Neural progenitor cell (in vitro differentiated cells): Measurements from ENCODE around the gene H1-8. TPM values are rescaled to one million over a fixed set of nuclear protein-coding genes. Genes with fewer than 3 reads are reported as not detected.

ENCODE experiments used
- DNase-seq: peaks from one replicate; pipeline ENCODE4 v3.0.0-alpha.2; 2016; ENCODE audit warnings: low spot score
- H2AFZ ChIP-seq: fragments of 200-600 bp; sonication (generic); replicated peaks from 2 replicates; pipeline ENCODE4 v1.6.1; 2016; ENCODE audit warnings: antibody characterized with exemption
- H3F3A ChIP-seq: fragments of 200-600 bp; sonication (generic); 2 replicates; pipeline ENCODE4 v1.6.1; 2016; ENCODE audit warnings: antibody characterized with exemption, low read depth
- H3K27ac ChIP-seq: fragments of 200-600 bp; sonication (generic); 2 replicates; pipeline ENCODE4 v1.5.1; 2016; ENCODE audit warnings: mild to moderate bottlenecking
- H3K27me3 ChIP-seq: fragments of 200-600 bp; sonication (generic); 2 replicates; pipeline ENCODE4 v1.6.1; 2016; ENCODE audit warnings: mild to moderate bottlenecking, moderate library complexity
- H3K36me3 ChIP-seq: fragments of 200-600 bp; sonication (generic); 2 replicates; pipeline ENCODE4 v1.5.1; 2016
- H3K4me1 ChIP-seq: fragments of 200-600 bp; sonication (generic); 2 replicates; pipeline ENCODE4 v1.6.1; 2016; ENCODE audit warnings: mixed run types
- H3K4me2 ChIP-seq: fragments of 200-600 bp; sonication (generic); 2 replicates; pipeline ENCODE4 v1.6.1; 2016
- H3K4me3 ChIP-seq: fragments of 200-600 bp; sonication (generic); 2 replicates; pipeline ENCODE4 v1.5.1; 2016
- H3K79me2 ChIP-seq: fragments of 200-600 bp; sonication (generic); 2 replicates; pipeline ENCODE4 v1.6.1; 2016; ENCODE audit warnings: low read depth
- H3K9ac ChIP-seq: fragments of 200-600 bp; sonication (generic); 2 replicates; pipeline ENCODE4 v1.6.1; 2016
- H3K9me3 ChIP-seq: fragments of 200-600 bp; sonication (generic); 2 replicates; pipeline ENCODE4 v1.5.1; 2016; ENCODE audit warnings: low read depth
- H4K20me1 ChIP-seq: fragments of 200-600 bp; sonication (generic); 2 replicates; pipeline ENCODE4 v1.6.1; 2016; ENCODE audit warnings: low read depth
- H3K27ac Mint-ChIP-seq: 3 replicates; pipeline ENCODE4 v1.8.0; 2021; ENCODE audit warnings: mixed read lengths
- H3K27me3 Mint-ChIP-seq: 2 replicates; pipeline ENCODE4 v1.8.0; 2022; ENCODE audit warnings: low read depth, mild to moderate bottlenecking, inconsistent platforms, moderate library complexity, mixed read lengths; ENCODE audit not compliant: insufficient read depth
- H3K36me3 Mint-ChIP-seq: 3 replicates; pipeline ENCODE4 v1.8.0; 2021; ENCODE audit warnings: mixed read lengths
- H3K4me1 Mint-ChIP-seq: 3 replicates; pipeline ENCODE4 v1.8.0; 2021; ENCODE audit warnings: mixed read lengths
- H3K4me3 Mint-ChIP-seq: 3 replicates; pipeline ENCODE4 v1.8.0; 2021; ENCODE audit warnings: mild to moderate bottlenecking, moderate library complexity, mixed read lengths
- H3K9me3 Mint-ChIP-seq: 3 replicates; pipeline ENCODE4 v1.8.0; 2020; ENCODE audit warnings: mixed read lengths
- EZH2 ChIP-seq: fragments of 200-600 bp; sonication (generic); IDR thresholded peaks from 2 replicates; pipeline ENCODE4 v1.6.1; 2017; ENCODE audit warnings: antibody characterized with exemption, mild to moderate bottlenecking, moderate library complexity
- EZH2phosphoT487 ChIP-seq: fragments of 200-600 bp; sonication (generic); IDR thresholded peaks from 2 replicates; pipeline ENCODE4 v1.6.1; 2017; ENCODE audit warnings: antibody characterized with exemption
- total RNA-seq: library from RNA; depleted of rRNA; stranded (reverse); fragments of >200 nt; gene quantifications from 2 replicates; pipeline ENCODE4 v1.2.3, GENCODE V29; 2015; ENCODE audit warnings: low replicate concordance
- TF ChIP-seq, protein P1 (sequence below): fragments of 200-600 bp; sonication (generic); IDR thresholded peaks from 2 replicates; pipeline ENCODE4 v1.5.1; 2017; ENCODE audit warnings: antibody characterized with exemption, mild to moderate bottlenecking

Gene H1-8
- total RNA-seq, 1 donor from 2014 or later = not detected

DNA sequence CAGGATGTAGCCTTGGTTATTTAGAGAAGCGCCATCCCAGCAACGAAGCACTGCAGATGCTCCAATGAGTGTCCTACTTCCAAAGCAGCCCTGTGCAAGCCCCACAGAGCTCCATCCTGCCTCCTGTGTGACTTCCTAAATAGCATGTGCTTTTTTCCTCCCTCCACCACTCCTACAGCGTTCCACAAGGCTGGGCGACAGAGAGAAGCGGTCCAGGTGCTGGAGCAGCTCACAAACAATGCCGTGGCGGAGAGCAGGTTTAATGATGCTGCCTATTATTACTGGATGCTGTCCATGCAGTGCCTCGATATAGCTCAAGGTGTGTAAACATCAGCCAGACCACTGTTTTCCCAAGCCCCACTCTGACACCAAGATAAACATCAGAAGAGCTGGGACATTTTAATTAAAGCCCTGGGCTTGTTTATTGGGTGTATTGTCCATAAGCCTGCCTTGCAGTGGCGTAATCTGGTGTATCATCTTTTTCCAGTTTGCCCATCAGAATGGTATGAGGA is 36.7 kb upstream of the H1-8 start:
- Histone ChIP-seq H3K4me2 (no peak overlapping the region), H3K4me1 (no peaks in the 10 kb centered on the region), H3K79me2 (no peaks in the 10 kb centered on the region), H3K9ac (no peak overlapping the region), H3K4me3 (no peak overlapping the region), H3K36me3 (no peaks in the 10 kb centered on the region), H3K9me3 (no peaks in the 10 kb centered on the region), H3K27me3 (no peaks in the 10 kb centered on the region), H3F3A (no peaks in the 10 kb centered on the region), H2AFZ (no peak overlapping the region), H3K27ac (no peak overlapping the region), H4K20me1 (no peaks in the 10 kb centered on the region)
- Mint-ChIP-seq H3K4me1 (no peaks in the 10 kb centered on the region), H3K27ac (no peak overlapping the region), H3K9me3 (no peaks in the 10 kb centered on the region), H3K4me3 (no peak overlapping the region), H3K27me3 (peaks cover 2% of the 10 kb centered on the region), H3K36me3 (peaks cover 29% of the 10 kb centered on the region)
- no peak for DNase-seq
- TF ChIP-seq, protein P1, sequence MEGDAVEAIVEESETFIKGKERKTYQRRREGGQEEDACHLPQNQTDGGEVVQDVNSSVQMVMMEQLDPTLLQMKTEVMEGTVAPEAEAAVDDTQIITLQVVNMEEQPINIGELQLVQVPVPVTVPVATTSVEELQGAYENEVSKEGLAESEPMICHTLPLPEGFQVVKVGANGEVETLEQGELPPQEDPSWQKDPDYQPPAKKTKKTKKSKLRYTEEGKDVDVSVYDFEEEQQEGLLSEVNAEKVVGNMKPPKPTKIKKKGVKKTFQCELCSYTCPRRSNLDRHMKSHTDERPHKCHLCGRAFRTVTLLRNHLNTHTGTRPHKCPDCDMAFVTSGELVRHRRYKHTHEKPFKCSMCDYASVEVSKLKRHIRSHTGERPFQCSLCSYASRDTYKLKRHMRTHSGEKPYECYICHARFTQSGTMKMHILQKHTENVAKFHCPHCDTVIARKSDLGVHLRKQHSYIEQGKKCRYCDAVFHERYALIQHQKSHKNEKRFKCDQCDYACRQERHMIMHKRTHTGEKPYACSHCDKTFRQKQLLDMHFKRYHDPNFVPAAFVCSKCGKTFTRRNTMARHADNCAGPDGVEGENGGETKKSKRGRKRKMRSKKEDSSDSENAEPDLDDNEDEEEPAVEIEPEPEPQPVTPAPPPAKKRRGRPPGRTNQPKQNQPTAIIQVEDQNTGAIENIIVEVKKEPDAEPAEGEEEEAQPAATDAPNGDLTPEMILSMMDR = no peak
- TF ChIP-seq EZH2 (no peak), EZH2phosphoT487 (no peak)

DNA sequence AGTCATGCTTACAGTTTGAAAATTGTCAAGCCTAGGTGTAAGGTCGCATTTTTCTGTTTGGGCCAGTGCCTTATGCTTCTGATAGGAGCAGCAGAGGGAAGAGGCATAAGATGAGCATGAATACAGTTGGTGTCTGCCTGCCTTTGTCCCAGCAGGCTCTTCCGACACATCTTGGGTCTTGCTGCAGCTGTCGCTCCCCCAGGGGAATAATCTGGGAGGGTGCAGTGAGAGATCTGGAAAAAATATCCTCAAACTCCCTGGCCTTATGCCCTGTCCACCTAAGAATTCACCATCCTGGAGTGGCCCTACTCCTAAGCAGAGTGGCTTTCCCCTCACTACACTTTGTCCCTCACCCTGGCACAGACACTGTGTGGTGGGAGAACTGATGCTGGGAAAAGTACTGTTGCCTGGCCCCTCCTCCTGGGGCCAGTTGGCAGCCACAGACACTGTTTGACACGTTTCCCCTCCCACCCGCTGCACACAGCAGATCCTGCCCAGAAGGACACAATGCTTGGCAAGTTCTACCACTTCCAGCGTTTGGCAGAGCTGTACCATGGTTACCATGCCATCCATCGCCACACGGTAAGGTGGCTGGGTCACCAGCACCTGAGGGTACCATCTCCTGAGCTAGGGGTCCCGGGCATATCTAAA is 35.7 kb upstream of the H1-8 start:
- no peaks in the 10 kb centered on the region for H3K36me3 ChIP-seq
- no peak overlapping the region for H3K9ac ChIP-seq
- DNase-seq = no peak
- TF ChIP-seq, protein P1 = no peak
- TF ChIP-seq EZH2phosphoT487 (no peak), EZH2 (no peak)
- no peaks in the 10 kb centered on the region for H3F3A ChIP-seq
- H3K27me3 ChIP-seq = no peaks in the 10 kb centered on the region
- H3K36me3 Mint-ChIP-seq = peaks cover 30% of the 10 kb centered on the region
- H3K4me1 Mint-ChIP-seq = peaks cover 3% of the 10 kb centered on the region
- no peaks in the 10 kb centered on the region for H3K4me1 ChIP-seq
- H4K20me1 ChIP-seq = no peaks in the 10 kb centered on the region
- H3K4me3 Mint-ChIP-seq = no peak overlapping the region
- H3K27me3 Mint-ChIP-seq = peaks cover 2% of the 10 kb centered on the region
- no peaks in the 10 kb centered on the region for H3K79me2 ChIP-seq
- no peak overlapping the region for H3K27ac ChIP-seq
- no peak overlapping the region for H3K4me2 ChIP-seq
- H3K9me3 ChIP-seq = no peaks in the 10 kb centered on the region
- H2AFZ ChIP-seq = no peak overlapping the region
- H3K4me3 ChIP-seq = no peak overlapping the region
- no peaks in the 10 kb centered on the region for H3K9me3 Mint-ChIP-seq
- H3K27ac Mint-ChIP-seq = no peak overlapping the region

DNA sequence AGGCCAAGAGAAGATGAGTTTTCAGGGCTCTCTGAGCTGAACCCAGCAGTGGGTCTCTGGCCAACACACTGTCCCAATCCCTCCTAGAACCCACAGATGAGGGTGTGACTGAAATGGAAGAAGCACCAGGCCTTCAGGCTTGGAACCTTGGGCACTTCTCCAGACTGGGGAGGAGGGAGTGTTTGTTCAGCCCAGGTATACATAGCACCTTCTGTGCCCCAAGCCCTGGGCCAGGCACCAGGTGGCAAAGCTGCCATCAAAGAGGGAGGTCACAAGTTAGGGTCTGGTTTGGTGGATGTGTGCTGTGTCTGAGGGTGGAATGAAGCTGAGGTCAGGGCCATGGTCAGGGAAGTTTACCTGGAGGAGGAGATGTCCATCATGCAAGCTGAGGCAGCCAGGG is 30.4 kb upstream of the H1-8 start:
- Histone ChIP-seq H3K4me2 (no peak overlapping the region), H3K79me2 (no peaks in the 10 kb centered on the region), H3K4me1 (no peaks in the 10 kb centered on the region), H4K20me1 (no peaks in the 10 kb centered on the region), H3F3A (no peaks in the 10 kb centered on the region), H3K9ac (no peak overlapping the region), H2AFZ (no peak overlapping the region), H3K9me3 (no peaks in the 10 kb centered on the region), H3K27me3 (no peaks in the 10 kb centered on the region), H3K36me3 (no peaks in the 10 kb centered on the region), H3K4me3 (no peak overlapping the region), H3K27ac (no peak overlapping the region)
- TF ChIP-seq EZH2phosphoT487 (no peak), EZH2 (no peak)
- TF ChIP-seq, protein P1 = no peak
- peak overlapping the region; percentile 79 for H3K27ac Mint-ChIP-seq
- peaks cover 2% of the 10 kb centered on the region for H3K27me3 Mint-ChIP-seq
- H3K9me3 Mint-ChIP-seq = no peaks in the 10 kb centered on the region
- H3K4me1 Mint-ChIP-seq = peaks cover 8% of the 10 kb centered on the region
- peaks cover 27% of the 10 kb centered on the region for H3K36me3 Mint-ChIP-seq
- H3K4me3 Mint-ChIP-seq = no peak overlapping the region
- no peak for DNase-seq
